GM19238 (cell line): Measurements from ENCODE around the gene SCYL3.
"Not testable (repeated sequence)": the region's sequence is repeated elsewhere in the genome, so short reads cannot be mapped to it uniquely, and the experiment has no call there.

Experiments used
- DNase-seq: peaks from one replicate; pipeline ENCODE4 v3.0.0; 2011; ENCODE audit warnings: low spot score; ENCODE audit not compliant: insufficient read length

Gene SCYL3

GRCh38 chr1:169871988-169872387, 21.7 kb downstream of the SCYL3 start:
- not testable (repeated sequence) for DNase-seq

- no peak for DNase-seq
These were observed 24.3 kb downstream of the SCYL3 start for GRCh38 chr1:169869426-169869825.

GRCh38 chr1:169868978-169869377, 24.7 kb downstream of the SCYL3 start:
- no peak for DNase-seq

GRCh38 chr1:169867012-169867675, 26.6 kb downstream of the SCYL3 start:
- no peak for DNase-seq

GRCh38 chr1:169866577-169866976, 27.1 kb downstream of the SCYL3 start:
- no peak for DNase-seq

- not testable (repeated sequence) for DNase-seq
These were observed 29.2 kb downstream of the SCYL3 start for GRCh38 chr1:169864531-169864930.

- no peak for DNase-seq
These were observed 32.9 kb downstream of the SCYL3 start for GRCh38 chr1:169860750-169861149.

- DNase-seq = no peak
These were observed 33.5 kb downstream of the SCYL3 start for GRCh38 chr1:169860187-169860586.

GRCh38 chr1:169859001-169859400, 34.7 kb downstream of the SCYL3 start:
- DNase-seq = no peak

- DNase-seq = no peak
These were observed 35.2 kb downstream of the SCYL3 start for GRCh38 chr1:169858467-169858866.

GRCh38 chr1:169853341-169853740, 40.4 kb downstream of the SCYL3 start:
- no peak for DNase-seq

- no peak for DNase-seq
These were observed 44.2 kb downstream of the SCYL3 start for GRCh38 chr1:169849346-169850022.

GRCh38 chr1:169848456-169848855, 45.2 kb downstream of the SCYL3 start:
- no peak for DNase-seq

- DNase-seq = no peak
These were observed 48.6 kb downstream of the SCYL3 start for GRCh38 chr1:169844941-169845608.

- no peak for DNase-seq
These were observed 54.8 kb downstream of the SCYL3 start for GRCh38 chr1:169838942-169839341.

GRCh38 chr1:169836198-169836597, 57.5 kb downstream of the SCYL3 start:
- no peak for DNase-seq

GRCh38 chr1:169835647-169836046, 58.0 kb downstream of the SCYL3 start:
- DNase-seq = no peak

GRCh38 chr1:169834869-169835268, 58.8 kb downstream of the SCYL3 start:
- no peak for DNase-seq

- DNase-seq = no peak
These were observed 60.4 kb downstream of the SCYL3 start for GRCh38 chr1:169833179-169833901.

GRCh38 chr1:169829671-169830070, 64.0 kb downstream of the SCYL3 start:
- no peak for DNase-seq

GRCh38 chr1:169824153-169824552, 69.5 kb downstream of the SCYL3 start:
- DNase-seq = no peak

- DNase-seq = no peak
These were observed 72.2 kb downstream of the SCYL3 start for GRCh38 chr1:169821500-169821899.
